HS-5 (cell line): ENCODE measurements around the gene KIAA0232.
"Not testable (repeated sequence)": the region's sequence is repeated elsewhere in the genome, so short reads cannot be mapped to it uniquely, and the experiment has no call there.

ENCODE experiments used
- DNase-seq: peaks from one replicate; pipeline ENCODE4 v3.0.0-alpha.2; 2012; ENCODE audit warnings: low read depth

The KIAA0232 gene

DNA sequence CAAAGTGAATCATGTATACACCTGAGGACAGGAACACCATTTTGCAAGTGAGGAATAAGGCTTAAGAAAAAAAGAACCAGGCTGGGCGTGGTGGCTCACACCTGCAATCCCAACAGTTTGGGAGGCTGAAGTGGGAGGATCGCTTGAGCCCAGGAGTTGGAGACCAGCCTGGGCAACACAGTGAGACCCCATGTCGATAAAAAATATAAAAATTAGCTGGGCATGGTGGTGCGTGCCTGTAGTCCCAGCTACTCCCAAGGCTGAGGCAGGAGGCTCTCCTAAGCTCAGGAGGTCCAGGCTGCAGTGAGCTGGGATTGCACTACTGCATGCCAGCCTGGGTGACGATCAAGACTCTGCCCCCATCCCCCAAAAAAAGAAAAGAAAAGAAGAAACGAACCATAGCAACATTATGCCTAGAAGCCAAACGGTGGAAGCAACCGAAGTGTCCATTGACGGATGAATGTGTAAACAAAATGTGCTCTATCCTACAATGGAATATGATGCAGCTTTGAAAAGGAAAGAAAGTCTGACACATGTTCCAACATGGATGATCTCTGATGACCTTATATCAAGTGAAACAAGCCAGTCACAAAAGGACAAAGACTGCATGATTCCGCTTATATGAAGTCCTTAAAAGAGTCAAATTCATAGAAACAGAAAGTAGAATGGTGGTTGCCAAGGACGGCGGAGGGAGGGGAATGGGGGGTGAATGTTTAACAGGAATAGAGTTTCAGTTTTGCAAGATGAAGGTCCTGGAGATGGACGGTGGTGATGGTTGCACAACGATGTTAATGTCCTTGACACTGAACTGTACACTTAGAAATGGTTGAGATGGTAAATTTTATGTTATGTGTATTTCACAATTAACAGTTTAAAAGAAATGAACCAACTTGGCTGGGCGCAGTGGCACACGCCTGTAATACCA lies 8.6 kb upstream of the KIAA0232 start:
- DNase-seq, result no peak

DNA sequence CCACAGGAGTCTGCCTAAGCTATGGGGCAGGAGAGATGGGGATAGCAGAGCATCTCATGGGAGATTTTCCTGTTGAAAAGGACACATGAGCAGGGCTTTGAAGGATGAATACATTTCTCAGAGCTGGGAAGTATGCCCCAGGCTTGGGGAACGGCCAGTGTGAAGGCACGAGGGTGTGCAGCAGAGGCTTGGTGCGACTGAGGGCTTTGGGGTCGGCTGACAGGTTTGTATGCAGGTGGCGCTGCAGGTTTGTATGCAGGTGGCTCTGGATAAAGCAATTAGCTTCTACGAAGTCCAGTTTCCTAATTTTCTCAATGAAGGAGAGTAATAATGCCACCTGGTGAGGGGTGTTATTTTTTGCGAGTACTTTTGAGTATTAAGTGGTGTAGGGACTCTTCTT lies 6.8 kb upstream of the KIAA0232 start:
- DNase-seq, result no peak

DNA sequence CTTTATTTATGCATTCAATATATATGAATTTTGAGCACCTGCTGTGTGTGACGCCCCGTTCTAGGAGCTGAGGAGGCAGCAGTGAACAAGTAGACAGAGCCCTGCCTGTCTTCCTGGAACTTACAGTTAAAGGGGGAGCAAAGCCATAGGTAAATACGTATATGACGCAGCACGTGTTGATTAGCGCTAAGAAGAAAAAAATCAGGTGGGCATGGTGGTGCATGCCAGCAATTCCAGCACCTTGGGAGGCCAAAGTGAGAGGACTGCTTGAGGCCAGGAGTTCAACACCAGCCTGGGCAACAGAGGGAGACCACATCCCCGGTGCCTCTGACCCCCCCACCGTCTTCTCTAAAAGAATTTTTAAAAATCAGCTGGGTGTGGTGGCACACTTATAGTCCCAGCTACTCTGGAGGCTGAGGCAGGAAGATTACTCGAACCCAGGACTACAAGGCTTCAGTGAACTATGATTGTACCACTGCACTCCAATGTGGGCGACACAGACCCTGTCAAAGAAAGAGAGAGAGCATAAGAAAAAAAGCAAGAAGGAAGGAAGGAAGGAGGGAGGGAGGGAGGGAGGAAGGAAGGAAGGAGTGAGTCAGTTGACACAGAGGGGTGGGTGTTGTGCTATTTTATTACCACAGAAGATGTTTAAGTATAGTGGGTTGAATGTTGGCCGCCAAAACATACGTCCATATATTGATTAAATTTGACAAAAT lies 5.4 kb upstream of the KIAA0232 start:
- DNase-seq, result no peak

DNA sequence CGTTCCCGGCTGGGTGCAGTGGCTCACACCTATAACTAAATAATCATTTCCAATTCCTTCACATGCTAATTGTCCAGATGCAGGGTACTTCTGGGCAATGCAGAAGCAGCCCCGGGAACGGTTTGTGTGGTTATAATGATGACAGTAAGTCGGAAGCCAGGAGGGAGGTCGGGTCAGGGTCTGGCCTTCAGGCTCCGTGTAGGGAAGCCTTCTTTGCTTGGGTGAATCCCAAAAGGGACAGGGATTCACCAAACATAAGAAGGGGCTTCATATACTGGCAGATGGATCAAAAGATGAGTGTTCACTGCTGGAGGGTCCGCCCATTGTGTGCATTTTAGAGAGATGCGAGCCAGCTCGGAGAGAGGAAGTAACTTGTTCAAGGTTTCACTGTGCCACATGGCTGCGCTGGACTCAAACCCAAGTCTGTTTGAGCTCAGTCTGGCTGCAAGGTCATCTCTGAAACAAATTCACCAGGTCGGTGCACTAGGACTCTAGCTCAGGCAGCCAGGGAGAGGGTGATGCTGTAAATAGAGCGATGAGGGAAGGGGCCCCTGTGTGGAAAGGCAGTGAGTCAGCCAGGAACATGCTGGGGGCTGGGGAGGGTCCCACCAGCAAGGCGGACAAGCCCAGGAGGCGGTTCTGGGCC lies 4.8 kb upstream of the KIAA0232 start:
- no peak for DNase-seq

DNA sequence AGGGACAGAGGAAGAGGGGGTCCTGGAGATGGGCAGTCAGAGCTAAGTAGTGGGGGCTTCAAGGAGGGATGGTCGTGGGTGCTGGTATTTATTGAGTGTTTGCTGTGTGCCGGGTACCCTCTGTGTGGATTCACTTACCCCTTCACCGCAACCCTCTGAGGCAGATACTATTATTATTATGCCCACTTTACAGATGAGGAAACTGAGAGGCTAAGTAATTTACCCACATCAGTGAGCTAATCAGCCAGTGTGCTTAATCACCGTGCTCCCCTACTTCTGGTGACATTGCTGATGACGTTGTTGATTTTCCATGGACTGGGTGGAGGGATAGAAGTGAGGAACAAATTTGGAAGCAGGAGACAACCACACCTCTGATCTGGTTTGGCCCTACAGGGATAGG lies 4.1 kb upstream of the KIAA0232 start:
- no peak for DNase-seq

DNA sequence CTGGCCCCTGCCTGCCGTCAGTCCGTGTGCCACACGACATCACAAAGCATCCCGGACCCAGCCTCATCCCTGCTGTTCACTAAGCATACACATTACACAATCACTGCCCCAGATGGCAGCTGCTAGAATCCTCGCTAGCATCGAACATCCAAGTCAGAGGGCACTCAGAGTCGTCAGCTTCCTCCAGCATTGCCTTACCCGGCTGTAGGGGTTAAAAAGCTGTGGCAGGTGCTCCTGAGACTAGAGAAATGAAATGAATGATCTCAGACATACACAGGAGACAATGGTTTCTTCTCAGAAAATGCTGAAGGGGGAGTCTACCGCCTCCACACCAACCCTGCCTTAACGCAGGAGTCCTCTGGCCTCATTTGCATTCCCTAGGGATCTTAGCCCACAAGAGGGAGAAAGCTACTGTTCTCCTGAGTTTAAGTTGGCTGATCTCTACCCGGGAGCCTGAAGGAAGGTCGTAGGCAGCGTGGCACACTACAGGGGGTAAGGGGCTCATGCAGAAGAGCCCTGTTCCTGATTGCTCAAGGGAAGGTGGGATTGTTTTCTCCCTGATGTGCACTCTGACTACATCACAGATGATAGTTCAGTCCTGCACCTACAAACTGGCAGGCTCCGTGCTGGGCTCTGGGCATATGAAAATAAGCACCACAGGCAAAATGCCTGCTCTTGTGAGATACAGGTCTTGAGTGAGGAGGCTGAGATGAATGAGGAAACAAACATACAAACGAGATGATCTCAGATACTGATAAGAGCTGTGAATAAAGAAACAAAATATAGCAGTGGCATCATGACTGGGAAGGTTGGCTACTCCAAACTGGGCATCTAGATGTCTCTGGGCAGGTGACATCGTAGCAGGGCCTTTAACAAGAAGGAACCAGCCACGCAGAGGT lies 2.6 kb upstream of the KIAA0232 start:
- DNase-seq, result no peak

DNA sequence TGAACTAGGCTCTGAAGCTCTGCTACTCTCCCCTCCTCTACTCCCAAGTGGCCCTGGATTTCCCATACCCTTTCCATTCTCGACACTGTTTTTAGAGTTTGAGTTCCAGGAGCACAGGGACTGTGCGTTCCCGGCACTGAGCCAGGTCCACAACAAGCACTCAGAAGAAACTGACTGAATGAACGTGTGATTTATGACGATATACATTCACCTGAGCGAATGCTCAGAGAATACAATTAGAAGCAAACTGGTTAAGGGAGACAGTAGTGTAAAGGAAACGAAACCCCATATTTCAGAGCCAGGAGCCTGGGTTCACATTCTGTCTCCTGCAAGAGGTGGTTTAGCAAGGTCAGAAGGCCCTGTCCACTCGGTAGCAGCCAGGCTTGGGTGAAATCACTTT lies 1.4 kb upstream of the KIAA0232 start:
- DNase-seq, result no peak

DNA sequence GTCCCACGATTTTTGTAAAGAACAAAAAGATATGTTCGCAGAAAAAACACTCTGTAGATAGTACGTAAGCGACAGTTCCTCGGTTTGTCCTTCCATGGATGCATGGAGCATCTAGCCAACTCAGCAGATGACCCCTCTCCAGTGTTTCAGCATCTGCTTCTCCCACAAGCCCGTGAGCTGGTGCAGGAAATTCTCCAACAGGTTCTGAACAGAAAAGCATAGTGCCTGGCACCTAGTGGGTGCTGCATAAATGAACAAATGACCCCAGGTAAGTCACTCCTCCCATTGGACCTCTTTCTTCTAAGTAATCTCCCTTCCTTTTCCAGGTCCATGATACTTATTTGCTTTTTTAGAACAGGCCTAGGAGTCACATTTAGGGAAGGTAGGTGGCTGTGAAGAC lies 966 bp upstream of the KIAA0232 start:
- no peak for DNase-seq

DNA sequence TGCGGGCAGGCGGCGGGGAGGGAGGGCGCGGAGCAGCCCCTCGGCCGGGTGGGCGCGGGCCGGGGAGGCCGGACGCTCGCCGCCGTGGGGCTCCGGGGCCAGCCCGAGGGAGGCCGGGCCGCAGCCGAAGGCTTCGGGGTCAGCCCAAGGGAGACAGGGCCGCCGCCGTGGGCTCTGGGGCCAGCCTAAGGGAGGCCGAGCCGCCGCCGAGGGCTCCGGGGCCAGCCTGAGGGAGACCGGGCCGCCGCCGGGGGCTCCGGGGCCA lies 251 bp downstream of the KIAA0232 start:
- no peak for DNase-seq

DNA sequence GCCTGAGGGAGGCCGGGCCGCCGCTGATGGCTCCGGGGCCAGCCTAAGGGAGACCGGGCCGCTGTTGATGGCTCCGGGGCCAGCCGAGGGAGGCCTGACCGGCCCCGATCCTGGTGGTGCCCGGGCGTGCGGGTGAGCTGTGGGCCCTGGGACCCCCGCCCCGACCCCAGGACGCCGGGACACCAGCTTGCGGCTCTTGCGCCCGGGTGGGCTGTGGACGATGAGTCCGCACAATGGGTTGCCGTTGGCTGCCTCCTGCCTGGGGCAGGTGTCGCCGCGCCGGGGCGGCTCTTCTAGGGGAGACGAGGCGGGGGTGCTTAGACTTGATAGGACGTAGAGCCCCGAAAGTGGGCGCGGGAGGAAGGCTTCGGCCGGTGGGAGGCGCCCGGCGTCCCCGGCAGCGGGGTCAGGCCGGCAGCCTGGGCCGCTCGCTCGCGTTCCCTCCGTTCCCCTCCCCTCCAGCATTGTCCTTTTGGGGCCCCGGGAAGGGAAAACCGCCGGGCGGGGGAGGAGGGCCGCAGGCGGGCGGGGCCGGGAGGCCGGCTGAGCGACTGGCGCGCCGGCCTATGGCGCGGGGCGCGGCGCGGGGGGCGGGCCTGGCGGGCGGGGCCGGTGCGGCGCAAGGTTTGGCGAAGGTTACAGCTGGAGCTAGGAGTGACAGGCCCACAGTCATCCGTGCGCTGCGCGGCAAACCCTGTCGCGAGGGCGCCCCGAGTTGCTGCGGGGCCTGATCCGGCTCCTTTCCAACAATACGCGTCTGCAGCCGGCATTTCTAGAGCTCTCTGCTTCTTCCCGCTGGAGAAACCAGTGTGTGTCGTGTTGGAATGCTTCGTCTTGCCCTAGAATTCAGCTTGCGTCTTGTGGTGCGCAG lies 819 bp downstream of the KIAA0232 start:
- DNase-seq, result no peak

DNA sequence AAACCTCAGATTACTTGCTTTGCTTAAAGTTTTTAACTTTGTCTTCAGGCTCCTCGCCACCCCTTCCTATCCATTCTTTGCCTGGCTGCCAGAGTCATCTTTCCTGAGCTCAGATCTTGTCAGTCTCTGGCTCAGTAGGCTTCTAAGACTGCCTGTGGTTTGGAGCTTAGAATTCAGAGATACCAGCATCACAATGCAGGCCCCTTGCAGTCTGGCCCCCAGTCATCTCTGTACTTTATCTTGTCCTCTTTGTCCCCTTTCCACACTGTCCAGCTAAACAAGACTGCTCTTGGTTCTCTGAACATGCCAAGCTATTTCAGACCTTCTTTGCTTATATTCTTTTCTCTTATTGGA lies 3.0 kb downstream of the KIAA0232 start:
- DNase-seq, result no peak

DNA sequence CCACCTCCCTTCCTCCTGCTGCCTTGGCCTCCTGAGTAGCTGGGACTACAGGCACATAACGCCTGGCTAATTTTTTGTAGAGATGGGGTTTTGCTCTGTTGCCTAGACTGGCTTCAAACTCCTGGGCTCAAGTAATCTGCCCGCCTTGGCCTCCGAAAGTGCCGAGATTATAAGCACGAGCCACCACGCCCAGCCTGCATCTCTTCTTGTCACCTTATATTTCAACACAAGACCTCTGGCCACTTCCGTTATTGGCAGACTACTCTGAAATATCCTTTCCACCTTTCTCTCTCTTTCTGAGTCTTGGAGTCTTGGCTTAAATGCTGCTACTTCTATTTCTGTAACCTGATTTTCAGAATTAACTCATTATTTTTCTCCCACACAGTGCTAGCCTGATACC lies 5.6 kb downstream of the KIAA0232 start:
- no peak for DNase-seq

DNA sequence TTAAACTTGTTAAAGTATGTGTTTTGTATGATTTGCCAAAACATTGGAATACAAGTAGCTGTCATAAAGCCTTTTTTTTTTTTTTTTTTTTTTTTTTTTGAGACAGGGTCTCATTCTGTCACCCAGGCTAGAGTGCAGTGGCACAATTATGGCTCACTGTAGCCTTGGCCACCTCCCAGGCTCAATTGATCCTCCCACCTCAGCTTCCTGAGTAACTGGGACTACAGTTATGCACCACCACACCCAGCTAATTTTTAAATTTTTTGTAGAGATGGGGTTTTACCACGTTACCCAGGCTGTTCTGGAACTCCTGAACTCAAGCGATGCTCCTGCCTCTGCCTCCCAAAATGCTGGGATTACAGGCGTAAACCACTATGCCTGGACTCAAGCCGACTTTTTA lies 8.7 kb downstream of the KIAA0232 start:
- DNase-seq, result not testable (repeated sequence)

DNA sequence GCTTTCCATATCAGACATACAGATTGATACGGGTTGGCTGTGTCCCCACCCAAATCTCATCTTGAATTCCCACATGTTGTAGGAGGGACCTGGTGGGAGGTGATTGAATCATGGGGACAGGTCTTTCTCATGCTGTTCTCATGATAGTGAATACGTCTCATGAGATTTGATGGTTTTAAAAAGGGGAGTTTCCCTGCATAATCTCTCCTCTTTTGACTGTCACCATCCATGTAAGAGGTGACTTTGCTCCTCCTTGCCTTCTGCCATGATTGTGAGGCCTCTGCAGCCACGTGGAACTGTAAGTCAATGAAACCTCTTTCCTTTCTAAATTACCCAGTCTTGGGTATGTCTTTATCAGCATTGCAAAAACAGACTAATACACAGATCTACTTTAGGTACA lies 9.3 kb downstream of the KIAA0232 start:
- not testable (repeated sequence) for DNase-seq

DNA sequence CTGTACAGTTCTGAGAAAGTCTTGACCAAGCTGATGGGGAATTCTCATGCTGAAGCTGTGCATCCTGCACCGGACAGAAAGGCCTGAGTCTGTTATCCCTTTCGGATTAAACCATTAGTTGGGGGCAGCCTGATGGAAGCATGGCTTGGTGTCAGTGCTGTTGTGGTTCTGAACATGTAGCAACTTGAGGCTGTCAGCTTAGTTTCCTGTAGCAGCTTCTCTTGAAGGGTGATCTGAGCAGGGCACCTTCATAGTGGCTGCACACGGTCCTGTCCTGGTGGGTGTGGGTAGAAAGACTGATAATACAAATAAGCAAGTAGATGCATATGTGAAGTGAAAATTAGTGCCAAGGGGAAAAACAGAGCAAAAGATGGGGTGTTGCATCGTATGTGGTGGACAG lies 11.7 kb downstream of the KIAA0232 start:
- DNase-seq, result no peak

DNA sequence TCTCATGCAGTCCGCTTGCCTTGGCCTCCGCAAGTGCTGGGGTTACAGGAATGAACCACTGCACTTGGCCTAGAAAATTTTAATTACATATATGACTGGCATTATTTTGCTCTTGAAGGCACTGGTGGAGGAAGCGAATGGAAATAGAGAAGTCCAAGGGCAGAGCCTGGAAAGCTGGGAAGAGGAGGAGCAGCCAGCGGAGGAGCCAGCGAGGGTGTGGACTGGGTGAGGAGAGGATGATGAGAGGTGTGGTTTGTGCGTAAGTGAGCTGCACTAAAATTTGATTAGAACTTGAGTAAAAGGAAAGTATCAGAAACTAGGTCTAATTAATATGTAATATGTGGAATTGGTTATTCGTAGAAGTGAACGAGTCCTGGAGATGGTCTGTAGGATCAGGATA lies 13.3 kb downstream of the KIAA0232 start:
- no peak for DNase-seq

DNA sequence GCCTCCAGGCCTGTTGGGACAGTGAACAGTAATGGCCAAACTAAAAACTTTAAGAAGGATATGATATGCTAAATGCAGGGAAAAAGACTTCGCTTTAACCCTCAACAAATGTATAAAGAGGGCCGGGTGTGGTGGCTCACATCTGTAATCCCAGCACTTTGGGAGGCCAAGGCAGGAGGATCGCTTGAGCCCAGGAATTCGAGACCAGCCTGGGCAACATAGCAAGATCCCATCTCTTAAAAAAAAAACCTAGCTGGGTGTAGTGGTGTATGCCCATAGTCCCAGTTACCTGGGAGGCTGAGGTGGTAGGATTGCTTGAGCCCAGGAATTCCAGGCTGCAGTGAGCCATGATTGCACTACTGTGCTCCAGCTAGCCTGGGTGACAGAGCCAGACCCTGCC lies 14.8 kb downstream of the KIAA0232 start:
- not testable (repeated sequence) for DNase-seq

DNA sequence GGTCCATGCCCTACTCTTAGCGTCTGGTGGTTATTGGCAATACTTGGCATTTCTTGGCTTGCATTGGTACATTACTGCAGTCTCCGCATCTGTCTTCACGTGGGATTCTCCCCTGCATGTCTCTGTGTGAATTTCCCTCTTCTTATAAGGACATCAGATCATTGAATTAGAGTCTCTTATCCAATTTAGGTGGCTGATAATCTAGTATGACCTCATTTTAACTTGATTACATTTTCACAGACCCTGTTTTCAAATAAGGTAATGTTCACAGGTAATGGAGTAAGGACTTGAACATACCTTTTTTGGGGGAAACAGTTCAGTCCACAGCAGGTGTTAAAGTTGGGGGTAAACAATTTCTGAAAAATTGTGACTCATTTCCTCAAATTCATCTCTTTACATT lies 16.6 kb downstream of the KIAA0232 start:
- no peak for DNase-seq

DNA sequence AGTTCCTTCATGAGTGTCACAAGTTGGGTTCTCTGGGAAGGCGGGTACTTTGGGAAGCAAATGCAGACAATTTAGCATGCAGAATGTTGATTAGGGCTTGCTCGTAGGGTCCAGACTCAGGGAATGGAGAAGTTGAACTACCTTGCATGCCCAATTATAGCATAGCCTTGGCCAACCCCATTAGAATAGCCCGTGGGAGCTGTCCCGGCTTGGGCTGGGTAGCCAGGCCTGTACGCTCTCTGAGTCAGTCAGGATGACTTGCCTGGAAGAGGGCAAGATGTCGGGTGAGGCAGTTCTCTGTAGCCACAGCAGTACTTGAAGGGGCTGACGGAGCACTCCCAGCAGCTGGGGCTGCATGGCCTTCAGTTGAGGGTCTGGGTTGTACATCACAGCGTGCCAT lies 19.5 kb downstream of the KIAA0232 start:
- DNase-seq, result no peak

DNA sequence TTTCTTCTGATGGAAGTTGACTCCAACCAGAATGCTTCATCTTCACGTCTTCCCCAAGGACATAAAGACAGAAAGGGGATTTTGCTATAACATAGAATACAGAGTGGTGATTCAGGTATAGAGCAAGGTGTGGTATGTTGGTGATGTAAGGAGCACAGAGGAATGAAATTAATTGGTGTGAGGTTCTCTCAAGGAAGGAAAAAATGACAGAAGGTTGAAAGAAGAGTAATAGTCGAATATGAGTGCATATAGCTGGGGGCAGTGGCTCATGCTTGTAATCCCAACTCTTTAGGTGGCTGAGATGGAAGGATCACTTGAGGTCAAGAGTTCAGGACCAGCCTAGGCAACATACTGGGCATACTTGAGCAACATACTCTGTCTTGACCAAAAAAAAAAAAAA lies 20.1 kb downstream of the KIAA0232 start:
- no peak for DNase-seq

DNA sequence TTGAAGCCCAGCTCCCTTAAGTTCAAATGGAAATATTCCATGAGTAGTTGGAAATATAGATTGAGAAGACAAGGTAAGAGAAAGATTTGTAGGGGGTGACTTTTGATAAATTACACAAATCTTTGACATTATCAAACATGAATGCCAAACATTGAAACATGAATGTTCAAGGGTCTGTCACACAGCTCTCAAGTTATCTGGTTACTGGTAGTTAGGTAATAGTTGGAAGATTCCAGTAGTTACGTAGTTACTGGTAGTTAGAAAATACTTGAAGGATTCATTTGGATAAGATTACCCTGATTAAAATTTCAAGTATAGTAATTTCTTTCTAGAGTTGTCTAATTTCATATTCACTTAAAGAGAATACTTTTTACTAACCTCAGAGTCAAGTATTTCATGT lies 20.7 kb downstream of the KIAA0232 start:
- DNase-seq, result no peak
